Activated T-helper 2 cell treated with anti-CD3 and anti-CD28 coated beads, Interferon-gamma antibody, Interleukin-2, Interleukin-4, amounts not matched to agents 10 μg/mL and 5 μg/mL and 100 μg/mL, durations not matched to agents 14 hours and 24 hours and 36 hours (primary cell): ENCODE measurements around the gene MAP4K1. TPM values are rescaled to one million over a fixed set of nuclear protein-coding genes. Genes with fewer than 3 reads are reported as not detected.
"Not testable (repeated sequence)": the region's sequence is repeated elsewhere in the genome, so short reads cannot be mapped to it uniquely, and the experiment has no call there.

Experiments
- DNase-seq: peaks from one replicate; pipeline ENCODE4 v3.0.0; 2021; ENCODE audit warnings: low spot score
- H3K27ac Mint-ChIP-seq: one replicate; pipeline ENCODE4 v1.8.0; 2021; ENCODE audit warnings: mixed read lengths
- H3K27me3 Mint-ChIP-seq: one replicate; pipeline ENCODE4 v1.8.0; 2021; ENCODE audit warnings: low read depth, mixed read lengths
- H3K36me3 Mint-ChIP-seq: one replicate; pipeline ENCODE4 v1.8.0; 2021; ENCODE audit warnings: low read depth, mixed read lengths
- H3K4me1 Mint-ChIP-seq: one replicate; pipeline ENCODE4 v1.8.0; 2021; ENCODE audit warnings: low read depth, mixed read lengths
- H3K4me3 Mint-ChIP-seq: one replicate; pipeline ENCODE4 v1.8.0; 2021; ENCODE audit warnings: low read depth, mild to moderate bottlenecking, moderate library complexity, mixed read lengths
- H3K9me3 Mint-ChIP-seq: one replicate; pipeline ENCODE4 v1.8.0; 2021; ENCODE audit warnings: mixed read lengths
- intact Hi-C: fragments of 100-400 bp; cut with micrococcal nuclease; formaldehyde crosslinking; loops from one replicate; pipeline ENCODE4 v1.15.1; 2023
- total RNA-seq: library from RNA; stranded (reverse); gene quantifications from 2 replicates; pipeline ENCODE4 v1.2.3, GENCODE V29; 2022

The MAP4K1 gene
- total RNA-seq, 1 donor from 2014 or later: 187 TPM

DNA sequence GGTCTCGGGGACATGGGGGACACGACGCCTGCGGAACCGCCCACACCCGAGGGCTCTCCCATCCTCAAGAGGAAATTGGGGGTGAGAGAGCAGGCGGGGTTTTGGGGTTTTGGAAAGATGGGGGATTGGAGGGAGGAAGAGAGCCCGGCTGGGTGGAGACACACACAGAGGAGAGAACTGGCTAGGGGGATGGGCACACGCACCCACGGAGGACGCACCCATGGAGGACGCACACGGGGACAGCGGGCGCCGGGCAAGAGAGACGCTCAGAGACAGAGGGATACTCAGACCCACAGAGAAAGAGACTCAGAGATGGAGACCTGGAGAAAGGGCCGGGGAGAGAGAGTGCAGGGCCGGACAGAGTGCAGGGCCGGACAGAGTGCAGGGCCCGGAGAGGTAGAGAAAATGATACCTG is 52.1 kb downstream of the MAP4K1 start:
- intact Hi-C loops: no loop called here
- DNase-seq: no peak
- H3K36me3 Mint-ChIP-seq: peaks cover 12% of the 10 kb centered on the region

GRCh38 chr19:38564981-38565690 is 52.6 kb downstream of the MAP4K1 start:
- peaks cover 19% of the 10 kb centered on the region for H3K27me3 Mint-ChIP-seq
- peaks cover 12% of the 10 kb centered on the region for H3K36me3 Mint-ChIP-seq
- H3K9me3 Mint-ChIP-seq: no peaks in the 10 kb centered on the region
- peaks cover 17% of the 10 kb centered on the region for H3K4me1 Mint-ChIP-seq
- no peak overlapping the region for H3K27ac Mint-ChIP-seq
- DNase-seq: no peak
- intact Hi-C loops: no loop called here
- peak overlapping the region; percentile 56 for H3K4me3 Mint-ChIP-seq

More for the DNA sequence above, 52.1 kb downstream of the MAP4K1 start:
- Mint-ChIP-seq H3K27ac (no peak overlapping the region), H3K27me3 (peaks cover 19% of the 10 kb centered on the region), H3K4me3 (peak overlapping the region; percentile 56), H3K9me3 (no peaks in the 10 kb centered on the region), H3K4me1 (peaks cover 16% of the 10 kb centered on the region)

DNA sequence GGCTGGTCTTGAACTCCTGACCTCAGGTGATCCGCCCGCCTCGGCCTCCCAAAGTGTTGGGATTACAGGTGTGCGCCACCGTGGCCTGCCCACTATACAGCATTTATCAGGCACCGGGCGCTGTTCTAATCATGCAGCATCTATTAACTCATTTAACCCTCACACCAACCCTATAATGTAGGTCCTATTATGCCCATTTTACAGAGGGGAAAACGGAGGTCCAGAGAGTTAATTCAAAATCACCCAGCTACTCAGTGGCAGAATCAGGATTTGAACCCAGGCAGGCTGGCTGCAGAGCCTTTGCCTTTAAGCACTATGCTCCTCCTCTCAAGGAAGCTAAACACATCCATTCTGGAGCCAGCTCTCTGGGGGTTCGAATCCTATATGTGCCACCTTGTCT is 54.3 kb downstream of the MAP4K1 start:
- peaks cover 17% of the 10 kb centered on the region for H3K36me3 Mint-ChIP-seq
- no peaks in the 10 kb centered on the region for H3K9me3 Mint-ChIP-seq
- H3K4me1 Mint-ChIP-seq: peaks cover 26% of the 10 kb centered on the region

GRCh38 chr19:38562096-38562495 is 55.7 kb downstream of the MAP4K1 start:
- no peaks in the 10 kb centered on the region for H3K9me3 Mint-ChIP-seq
- peaks cover 33% of the 10 kb centered on the region for H3K4me1 Mint-ChIP-seq
- H3K36me3 Mint-ChIP-seq: peaks cover 17% of the 10 kb centered on the region
- H3K27ac Mint-ChIP-seq: no peak overlapping the region
- DNase-seq: no peak
- H3K4me3 Mint-ChIP-seq: no peak overlapping the region
- H3K27me3 Mint-ChIP-seq: peaks cover 11% of the 10 kb centered on the region
- intact Hi-C loops: no loop called here

More for the DNA sequence above, 54.3 kb downstream of the MAP4K1 start:
- peaks cover 19% of the 10 kb centered on the region for H3K27me3 Mint-ChIP-seq
- intact Hi-C loops: no loop called here
- DNase-seq: no peak
- H3K4me3 Mint-ChIP-seq: no peak overlapping the region
- H3K27ac Mint-ChIP-seq: no peak overlapping the region

GRCh38 chr19:38561658-38562057 is 56.1 kb downstream of the MAP4K1 start:
- no peak for DNase-seq
- Mint-ChIP-seq H3K4me3 (no peak overlapping the region), H3K4me1 (peaks cover 36% of the 10 kb centered on the region), H3K9me3 (no peaks in the 10 kb centered on the region), H3K27ac (no peak overlapping the region), H3K36me3 (peaks cover 17% of the 10 kb centered on the region), H3K27me3 (peaks cover 11% of the 10 kb centered on the region)
- intact Hi-C loops: no loop called here

- Mint-ChIP-seq H3K27ac (no peak overlapping the region), H3K36me3 (peaks cover 17% of the 10 kb centered on the region), H3K9me3 (no peaks in the 10 kb centered on the region), H3K4me1 (peaks cover 37% of the 10 kb centered on the region), H3K4me3 (no peak overlapping the region), H3K27me3 (peaks cover 8% of the 10 kb centered on the region)
- DNase-seq: no peak
- intact Hi-C loops: no loop called here
Observed at GRCh38 chr19:38561053-38561606, 56.6 kb downstream of the MAP4K1 start.

GRCh38 chr19:38559428-38560401 is 58.0 kb downstream of the MAP4K1 start:
- Mint-ChIP-seq H3K27ac (peak overlapping the region; percentile 81), H3K9me3 (no peaks in the 10 kb centered on the region), H3K4me3 (peak overlapping the region; percentile 56), H3K4me1 (peaks cover 43% of the 10 kb centered on the region), H3K27me3 (peaks cover 3% of the 10 kb centered on the region), H3K36me3 (peaks cover 19% of the 10 kb centered on the region)
- peak; percentile 42 for DNase-seq
- intact Hi-C loops: loop anchor here (1.0 to 10.0 kb wide), 3 partner anchors 15 to 275 kb away; partner anchors contain the start of genes ECH1 and EIF3K

DNA sequence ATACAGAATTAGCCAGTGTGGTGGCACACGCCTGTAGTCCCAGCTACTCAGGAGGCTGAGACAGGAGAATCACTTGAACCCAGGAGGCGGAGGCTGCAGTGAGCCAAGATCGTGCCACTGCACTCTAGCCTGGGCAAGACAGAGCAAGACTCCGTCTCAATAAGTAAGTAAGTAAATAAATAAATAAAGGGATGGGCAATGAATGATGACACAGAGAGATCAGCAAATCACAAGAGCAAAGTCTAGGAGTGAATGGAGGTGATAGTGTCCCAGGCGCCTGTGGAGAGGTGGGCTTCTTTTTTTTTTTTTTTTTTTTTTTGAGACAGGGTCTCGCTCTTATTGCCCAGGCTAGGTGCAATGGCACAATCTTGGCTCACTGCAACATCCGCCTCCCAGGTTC is 58.8 kb downstream of the MAP4K1 start:
- not testable (repeated sequence) for H3K4me3 Mint-ChIP-seq, H3K27ac Mint-ChIP-seq, H3K9me3 Mint-ChIP-seq, DNase-seq, H3K27me3 Mint-ChIP-seq
- peaks cover 45% of the 10 kb centered on the region for H3K4me1 Mint-ChIP-seq
- H3K36me3 Mint-ChIP-seq: peaks cover 20% of the 10 kb centered on the region
- intact Hi-C loops: loop anchor here (1.0 to 10.0 kb wide), 3 partner anchors 15 to 276 kb away; partner anchors contain the start of genes ECH1 and EIF3K

DNA sequence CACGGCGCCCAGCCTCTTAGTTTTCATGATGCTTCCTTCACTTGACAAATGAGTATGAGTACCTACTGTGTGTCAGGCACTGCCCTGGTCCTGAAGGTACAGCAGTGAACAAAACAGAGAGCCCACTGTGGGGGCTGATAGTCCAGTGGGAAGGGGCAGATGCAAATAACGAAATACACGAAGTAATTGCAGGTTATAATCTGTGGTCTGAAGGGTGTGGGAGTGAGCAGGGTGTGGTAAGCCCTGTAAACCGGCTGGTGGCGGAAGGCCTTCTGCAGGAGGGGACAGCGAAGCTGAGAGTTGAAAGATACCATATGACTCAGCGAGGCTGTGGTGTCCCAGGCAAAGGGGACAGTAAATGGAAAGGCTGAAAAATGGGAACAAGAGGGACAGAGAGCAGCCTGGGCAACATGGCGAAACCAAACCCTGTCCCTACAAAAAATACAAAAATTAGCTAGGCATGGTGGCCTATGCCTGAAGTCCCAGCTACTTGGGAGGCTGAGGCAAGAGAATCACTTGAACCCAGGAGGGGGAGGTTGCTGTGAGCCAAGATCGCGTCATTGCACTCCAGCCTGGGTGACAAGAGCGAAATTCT is 60.5 kb downstream of the MAP4K1 start:
- peaks cover 47% of the 10 kb centered on the region for H3K4me1 Mint-ChIP-seq
- peaks cover 4% of the 10 kb centered on the region for H3K9me3 Mint-ChIP-seq
- peak overlapping the region; percentile 24 for H3K27ac Mint-ChIP-seq
- intact Hi-C loops: loop anchor here (10.0 kb wide), 1 partner anchor 277 kb away; the partner anchor contains the start of gene ECH1
- H3K36me3 Mint-ChIP-seq: peaks cover 20% of the 10 kb centered on the region
- DNase-seq: peak; percentile 29
- H3K27me3 Mint-ChIP-seq: no peaks in the 10 kb centered on the region
- H3K4me3 Mint-ChIP-seq: no peak overlapping the region

DNA sequence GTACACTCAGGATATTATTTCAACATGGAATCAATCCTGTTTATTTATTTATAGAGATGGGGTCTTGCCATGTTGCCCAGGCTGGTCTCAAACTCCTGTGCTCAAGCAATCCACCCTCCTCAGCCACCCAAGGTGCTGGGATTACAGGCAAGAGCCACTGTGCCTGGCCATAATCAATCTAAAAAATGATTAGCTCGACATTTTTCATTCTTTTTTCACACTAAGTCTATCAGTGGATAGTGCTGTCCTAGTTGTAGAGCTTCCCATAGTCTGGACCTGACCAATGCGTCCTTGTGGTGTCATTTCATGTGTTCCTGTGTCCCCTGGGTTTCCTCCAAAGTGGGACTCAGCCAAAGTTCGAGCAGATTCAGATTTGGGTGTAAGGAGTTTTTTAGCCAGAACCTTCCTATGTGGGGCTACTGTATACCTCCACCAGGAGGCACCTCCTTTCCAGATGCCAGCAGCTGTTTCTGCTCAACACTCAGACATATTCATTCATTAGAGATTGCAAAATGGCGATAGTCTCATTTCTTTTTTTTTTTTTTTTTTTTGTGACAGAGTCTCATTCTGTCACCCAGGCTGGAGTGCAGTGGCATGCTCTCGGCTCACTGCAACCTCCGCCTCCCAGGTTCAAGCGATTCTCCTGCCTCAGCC is 61.1 kb downstream of the MAP4K1 start:
- Mint-ChIP-seq H3K36me3 (peaks cover 14% of the 10 kb centered on the region), H3K4me1 (peaks cover 44% of the 10 kb centered on the region), H3K27me3 (no peaks in the 10 kb centered on the region), H3K9me3 (peaks cover 4% of the 10 kb centered on the region), H3K4me3 (no peak overlapping the region), H3K27ac (no peak overlapping the region)
- no peak for DNase-seq
- intact Hi-C loops: loop anchor here (10.0 kb wide), 1 partner anchor 278 kb away; the partner anchor contains the start of gene ECH1

- peaks cover 4% of the 10 kb centered on the region for H3K9me3 Mint-ChIP-seq
Observed at GRCh38 chr19:38555200-38555599, 62.6 kb downstream of the MAP4K1 start.

More at GRCh38 chr19:38555200-38555599, 62.6 kb downstream of the MAP4K1 start:
- Mint-ChIP-seq H3K4me1 (peaks cover 50% of the 10 kb centered on the region), H3K27me3 (no peaks in the 10 kb centered on the region), H3K36me3 (peaks cover 17% of the 10 kb centered on the region), H3K4me3 (no peak overlapping the region), H3K27ac (no peak overlapping the region)
- no peak for DNase-seq
- intact Hi-C loops: loop anchor here (10.0 kb wide), 1 partner anchor 280 kb away; the partner anchor contains the start of gene ECH1
